NCI-H187 (cell line): ENCODE data around the gene EARS2.
"Not testable (repeated sequence)": the region's sequence is repeated elsewhere in the genome, so short reads cannot be mapped to it uniquely, and the experiment has no call there.

Source experiments
- DNase-seq, 2 experiments: peaks; one replicate each; lab custom pipeline; 2025; lab: John Stamatoyannopoulos, UW

Gene EARS2

DNA sequence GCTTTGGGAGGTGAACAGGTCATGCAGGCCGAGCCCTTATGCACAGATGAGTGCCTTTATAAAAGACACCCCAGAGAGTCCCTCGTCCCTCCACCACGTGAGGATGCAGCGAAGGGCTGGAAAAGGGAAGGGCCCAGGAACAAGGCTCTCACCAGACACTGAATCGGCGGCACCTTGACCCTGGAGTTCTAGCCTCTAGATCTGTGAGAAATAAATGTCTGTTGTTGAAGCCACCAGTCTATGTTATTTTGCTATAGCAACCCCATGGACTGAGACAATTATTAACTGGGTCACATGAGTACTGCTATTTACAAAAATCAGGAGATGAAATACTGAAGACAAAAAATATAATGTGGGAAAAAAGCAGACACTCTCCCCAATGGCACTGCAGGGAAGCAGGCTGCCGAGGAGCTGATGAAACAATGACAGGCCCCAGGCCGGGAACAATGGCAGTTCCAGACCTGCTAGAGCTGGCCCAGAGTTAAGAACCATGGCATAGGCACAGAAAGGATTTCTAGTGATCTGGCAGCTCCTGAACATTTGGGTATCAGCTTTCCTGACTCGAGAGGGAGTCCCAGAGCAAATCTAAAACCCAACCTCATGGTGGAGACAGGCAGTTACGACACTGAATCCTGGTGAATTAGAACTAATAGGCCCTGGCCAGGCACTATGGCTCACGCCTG is 29.0 kb downstream of the EARS2 start:
- no peak for DNase-seq

DNA sequence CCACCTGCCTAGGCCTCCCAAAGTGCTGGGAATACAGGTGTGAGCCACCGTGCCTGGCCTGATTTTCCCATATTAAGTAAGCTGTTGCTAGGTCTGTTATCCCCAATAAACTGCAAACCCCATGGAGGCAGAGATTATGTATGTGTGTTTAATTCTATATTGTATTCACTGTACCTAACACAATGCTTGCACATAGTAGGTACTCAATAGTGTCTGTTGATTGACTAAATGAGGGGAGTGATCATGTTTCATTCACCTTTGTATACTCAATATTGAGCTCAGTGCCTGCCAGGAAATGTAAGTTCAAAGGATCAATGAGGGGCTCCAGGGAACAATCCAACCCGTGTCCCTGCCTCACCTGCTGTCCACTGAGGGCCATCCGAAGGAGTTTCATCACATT is 32.3 kb downstream of the EARS2 start:
- no peak for DNase-seq

DNA sequence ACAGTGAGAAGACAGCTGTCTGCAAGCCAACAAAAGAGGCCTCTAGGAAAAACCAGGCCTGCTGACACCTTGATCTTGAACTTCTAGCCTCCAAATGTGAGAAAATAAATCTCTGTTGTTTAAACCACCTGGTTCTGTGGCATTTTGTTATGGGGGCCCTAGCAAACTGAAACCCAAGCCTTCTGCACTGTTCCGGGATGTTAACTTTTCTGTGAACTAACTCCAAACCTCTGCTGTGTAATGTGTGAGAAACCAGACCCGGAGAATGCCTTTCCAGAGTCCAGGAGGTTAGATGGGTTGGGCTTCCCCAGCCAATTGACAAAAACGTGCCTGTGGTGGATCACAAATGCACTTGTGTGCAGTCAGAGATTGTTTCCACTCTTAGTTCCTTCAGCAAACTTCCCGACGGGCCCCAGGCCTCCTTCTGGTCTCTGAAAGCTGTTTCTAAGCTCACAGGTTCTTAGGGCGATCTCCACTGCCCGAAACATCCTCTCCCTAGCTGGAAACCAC is 33.2 kb downstream of the EARS2 start:
- DNase-seq = no peak

DNA sequence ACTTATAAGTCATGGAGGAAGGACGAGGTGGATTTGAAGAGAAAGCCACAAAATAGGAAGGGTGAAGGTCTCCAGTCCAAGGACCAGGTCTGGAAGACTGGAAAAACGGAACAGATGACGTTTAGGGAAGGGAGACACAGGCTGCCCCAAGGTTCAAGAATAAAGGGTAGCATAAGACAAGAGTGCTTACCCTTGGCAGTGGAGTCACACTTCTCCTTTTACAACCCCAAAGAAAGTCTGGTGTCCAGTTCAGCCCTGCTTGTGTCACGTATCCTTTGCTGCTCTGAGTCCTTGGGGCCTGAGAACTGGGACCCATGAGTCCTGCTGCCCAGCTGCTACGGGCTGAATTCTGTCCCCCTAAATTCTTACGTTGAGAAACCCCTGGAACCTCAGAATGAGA is 33.8 kb downstream of the EARS2 start:
- DNase-seq = no peak

DNA sequence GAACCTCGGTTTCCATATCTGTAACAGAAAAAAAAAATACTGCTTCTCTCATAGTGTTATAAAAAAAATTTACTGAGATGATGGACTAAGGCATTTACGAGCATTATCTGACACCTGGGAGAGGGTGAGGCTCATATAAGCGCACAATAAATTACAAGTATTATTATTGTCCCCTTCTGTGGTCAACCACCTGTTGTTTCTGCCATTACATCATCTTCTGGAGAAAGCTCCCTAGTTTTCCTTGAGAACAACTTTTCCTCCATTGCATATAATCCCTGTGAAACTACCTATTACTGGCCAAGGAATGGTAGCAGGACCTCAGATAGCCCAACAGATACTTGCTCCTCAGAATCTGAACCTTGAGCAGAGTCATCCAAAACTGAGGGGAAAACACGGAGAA is 35.2 kb downstream of the EARS2 start:
- no peak for DNase-seq

DNA sequence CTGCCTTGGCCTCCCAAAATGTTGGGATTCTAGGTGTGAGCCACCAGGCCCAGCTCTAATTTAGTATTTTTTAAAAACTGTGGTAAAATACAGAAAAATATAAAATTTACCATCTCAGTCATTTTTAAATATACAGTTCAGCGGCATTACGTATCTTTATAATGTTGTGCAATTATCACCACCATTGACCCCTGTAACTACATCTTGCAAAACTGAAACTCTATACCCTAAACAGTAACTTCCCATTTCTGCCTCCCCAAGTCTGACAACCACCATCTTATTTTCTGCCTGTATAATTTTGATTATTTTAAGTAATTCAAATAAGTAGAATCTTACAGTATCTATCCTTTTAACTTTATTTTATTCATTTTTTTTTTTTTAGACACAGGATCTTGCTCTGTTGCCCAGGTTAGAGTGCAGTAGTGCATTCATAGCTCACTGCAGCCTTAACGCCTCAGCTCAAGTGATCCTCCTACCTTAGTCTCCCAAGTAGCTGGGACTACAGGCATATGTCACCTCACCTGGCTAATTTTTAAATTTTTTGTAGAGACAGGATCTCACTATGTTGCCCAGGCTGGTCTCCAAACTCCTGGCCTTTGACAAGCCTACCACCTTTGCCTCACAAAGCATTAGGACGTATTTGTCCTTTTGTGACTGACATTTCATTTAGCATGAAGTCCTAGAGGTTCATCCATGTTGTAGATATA is 36.0 kb downstream of the EARS2 start:
- DNase-seq = no peak

DNA sequence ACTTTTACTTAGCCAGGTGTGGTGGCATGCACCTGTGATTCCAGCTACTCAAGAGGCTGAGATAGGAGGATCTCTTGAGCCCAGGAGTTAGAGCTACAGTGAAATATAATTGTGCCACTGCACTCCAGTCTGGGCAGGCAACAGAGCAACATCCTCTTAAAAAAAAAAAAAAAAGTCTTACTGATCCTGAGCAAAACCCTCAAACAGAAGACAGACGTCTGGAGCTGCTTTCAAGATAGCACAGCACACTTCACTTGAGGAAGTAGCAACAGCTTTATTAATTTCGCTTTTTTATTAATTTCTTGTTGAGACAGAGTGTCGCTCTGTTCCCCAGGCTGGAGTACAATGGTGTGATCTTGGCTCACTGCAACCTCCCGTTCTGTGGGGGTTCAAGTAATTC is 36.6 kb downstream of the EARS2 start:
- no peak for DNase-seq

DNA sequence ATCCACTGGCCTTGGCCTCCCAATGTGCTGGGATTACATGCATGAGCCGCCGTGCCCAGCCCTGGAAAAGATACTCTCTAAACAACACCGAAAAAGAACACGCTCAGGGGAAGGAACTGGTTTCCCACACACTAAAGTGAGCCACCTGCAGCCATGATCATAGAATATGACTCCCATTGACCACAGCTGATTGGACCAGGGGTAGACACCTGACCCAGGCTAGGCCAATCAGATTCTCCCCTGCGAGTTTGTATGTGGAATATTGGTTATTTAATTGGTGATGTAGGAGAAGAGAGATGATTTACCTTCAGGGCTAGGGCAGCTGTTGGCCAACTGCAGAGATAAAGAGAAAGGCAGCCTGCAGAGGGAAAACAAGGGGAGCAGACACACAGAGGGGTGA is 37.9 kb downstream of the EARS2 start:
- no peak for DNase-seq

DNA sequence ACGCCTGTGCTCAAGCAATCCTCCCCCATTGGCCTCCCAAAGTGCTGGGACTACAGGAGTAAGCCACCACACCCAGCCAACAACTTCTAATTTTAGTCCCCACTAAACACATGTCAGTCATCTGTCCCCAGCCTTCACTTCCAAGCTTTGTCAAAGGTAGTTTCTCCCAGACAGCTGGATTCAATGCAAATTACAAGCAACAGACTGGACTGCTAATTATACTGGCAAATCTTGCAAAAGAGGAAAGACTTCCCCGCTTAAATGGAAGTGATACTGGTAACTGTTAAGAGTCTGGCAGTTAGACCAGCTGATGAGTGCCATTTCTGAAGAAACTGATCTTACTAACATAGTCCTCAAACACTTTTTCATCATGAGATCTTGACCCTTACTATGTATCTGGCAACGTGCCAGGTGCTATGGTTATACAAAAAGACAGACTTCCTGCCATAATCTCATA is 38.7 kb downstream of the EARS2 start:
- DNase-seq = no peak

DNA sequence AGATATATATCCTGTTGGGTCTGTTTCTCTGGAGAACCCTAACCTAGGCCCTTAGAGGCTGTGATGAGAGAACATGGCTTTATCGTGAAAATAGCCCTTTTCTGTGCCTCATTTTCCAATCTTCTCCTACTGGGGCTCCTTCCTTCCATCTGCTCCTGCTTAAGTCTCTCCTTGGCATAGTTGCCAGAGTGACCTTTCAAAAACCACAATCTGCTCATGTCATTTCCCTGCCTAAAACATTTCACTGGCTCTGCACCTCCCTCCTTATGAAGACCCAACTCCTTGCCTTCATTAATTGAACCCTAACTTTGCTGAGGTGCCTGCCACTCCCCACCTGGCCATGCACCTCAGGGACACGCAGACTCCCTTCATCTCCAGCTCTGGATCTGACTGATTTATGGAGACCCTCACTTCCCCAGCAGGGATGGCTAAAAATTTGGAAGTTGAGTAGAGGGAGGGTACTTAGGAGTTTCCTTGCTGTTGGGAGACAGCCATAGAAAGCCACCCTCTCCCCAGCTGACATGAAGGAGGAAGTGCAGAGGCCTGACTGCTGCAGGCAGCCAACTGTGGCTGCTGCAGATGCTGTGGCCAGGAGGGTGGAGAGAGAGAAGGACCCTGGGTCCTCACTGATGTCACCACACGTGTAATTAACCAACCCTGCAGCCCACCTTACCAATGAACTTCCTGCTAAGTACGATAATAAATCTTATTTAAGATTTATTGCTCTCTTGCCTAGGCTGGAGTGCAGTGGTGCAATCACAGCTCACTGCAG is 40.6 kb downstream of the EARS2 start:
- no peak for DNase-seq

DNA sequence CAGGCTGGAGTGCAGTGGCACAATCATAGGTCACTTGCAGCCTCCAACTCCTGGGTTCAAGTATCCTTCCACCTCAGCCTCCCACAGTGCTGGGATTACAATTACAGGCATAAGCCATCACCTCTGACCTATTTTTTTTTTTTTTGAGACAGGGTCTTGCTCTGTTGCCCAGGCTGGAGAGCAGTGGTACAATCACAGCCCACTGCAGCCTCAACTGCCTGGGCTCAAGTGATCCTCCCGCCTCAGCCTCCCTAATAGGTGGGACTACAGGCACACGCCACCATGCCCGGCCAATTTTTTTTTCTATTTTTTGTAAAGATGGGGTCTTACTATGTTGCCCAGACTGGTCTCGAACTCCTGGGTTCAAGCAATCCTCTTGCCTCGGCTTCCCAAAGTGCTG is 41.3 kb downstream of the EARS2 start:
- DNase-seq = no peak

DNA sequence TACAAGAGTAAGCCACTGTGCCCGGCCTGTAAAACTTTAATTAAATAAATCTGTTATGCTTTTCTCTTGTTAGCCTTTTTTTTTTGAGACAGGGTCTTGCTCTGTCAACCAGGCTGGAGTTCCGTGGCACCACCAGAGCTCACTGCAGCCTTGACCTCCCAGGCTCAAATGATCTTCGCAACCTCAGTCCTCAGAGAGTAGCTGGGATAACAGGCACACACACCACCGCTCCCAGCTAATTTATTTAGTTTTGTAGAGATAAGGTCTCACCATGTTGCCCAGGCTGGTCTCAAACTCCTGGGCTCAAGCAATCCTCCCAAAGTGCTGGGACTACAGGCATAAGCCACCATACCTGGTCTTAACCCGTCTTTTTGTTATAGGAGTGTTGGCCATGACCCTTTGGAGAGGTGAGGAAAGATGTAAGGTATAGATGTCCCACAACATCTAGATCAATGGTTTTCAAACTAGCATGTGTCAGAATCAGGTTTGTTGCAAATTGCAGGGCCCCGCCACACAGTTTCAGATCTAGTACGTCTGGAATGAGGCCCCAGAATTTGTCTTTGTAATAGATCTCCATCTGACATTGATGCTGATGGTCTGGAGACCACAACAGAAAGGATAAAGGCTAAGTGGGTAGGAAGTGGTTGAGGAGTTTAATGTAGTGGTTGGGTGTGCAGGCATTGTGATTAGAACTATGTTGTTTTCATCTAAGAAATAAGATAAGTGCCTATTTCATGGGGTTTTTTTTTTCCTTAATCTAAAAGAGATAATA is 42.6 kb downstream of the EARS2 start:
- DNase-seq = no peak

DNA sequence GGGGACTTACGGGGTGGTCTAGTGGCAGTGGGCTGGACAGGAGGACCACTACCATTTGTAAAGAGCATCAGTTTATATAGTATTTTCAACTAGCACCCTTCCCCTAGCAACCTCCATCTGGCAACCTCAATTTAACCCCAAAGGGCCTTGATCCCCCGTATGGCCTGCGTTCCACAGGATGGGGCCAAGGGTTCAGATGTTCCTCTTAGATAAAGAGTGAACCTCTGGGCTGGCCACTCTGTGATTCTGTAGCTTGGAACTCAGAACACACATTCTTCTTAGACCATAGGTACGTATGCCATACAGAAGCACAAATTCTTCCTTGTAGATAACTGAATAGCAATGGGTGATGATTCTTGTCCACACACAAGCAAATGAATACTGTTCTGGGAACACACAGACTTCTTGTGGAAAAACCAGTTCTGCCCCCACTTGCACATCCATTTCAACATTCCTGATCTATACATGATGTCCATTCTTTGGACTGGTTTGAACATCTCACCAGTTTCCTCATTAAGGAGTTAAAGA is 44.9 kb downstream of the EARS2 start:
- DNase-seq = no peak

DNA sequence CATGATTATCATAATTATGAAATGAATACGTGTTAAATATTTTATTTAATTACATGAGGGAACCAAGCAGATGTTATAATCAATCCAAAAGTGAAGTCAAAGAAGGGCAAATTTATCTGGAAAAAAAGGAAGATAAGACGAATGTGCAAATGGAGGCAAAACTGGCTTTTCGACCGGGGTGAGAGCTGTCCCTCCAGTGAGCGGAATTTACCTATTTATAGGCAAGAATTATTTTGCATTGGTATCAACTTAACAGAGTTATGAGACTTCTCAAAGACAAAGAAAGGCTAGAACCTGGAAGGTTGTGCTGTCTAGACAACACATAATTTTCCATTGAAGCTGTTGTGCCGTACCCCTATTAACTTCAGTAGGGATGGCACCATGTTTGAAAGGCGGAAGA is 45.4 kb downstream of the EARS2 start:
- no peak for DNase-seq

DNA sequence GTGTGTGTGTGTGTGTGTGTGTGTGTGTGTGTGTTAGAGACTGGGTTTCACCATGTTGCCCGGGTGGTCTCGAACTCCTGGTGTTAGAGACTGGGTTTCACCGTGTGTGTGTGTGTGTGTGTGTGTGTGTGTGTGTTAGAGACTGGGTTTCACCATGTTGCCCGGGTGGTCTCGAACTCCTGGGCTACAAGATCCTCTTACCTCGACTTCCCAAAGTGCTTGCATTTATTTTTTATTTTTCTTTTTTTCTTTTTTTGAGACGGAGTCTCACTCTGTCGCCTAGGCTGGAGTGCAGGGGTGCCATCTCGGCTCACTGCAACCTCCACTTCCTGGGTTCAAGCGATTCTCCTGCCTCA is 46.3 kb downstream of the EARS2 start:
- DNase-seq = not testable (repeated sequence)

DNA sequence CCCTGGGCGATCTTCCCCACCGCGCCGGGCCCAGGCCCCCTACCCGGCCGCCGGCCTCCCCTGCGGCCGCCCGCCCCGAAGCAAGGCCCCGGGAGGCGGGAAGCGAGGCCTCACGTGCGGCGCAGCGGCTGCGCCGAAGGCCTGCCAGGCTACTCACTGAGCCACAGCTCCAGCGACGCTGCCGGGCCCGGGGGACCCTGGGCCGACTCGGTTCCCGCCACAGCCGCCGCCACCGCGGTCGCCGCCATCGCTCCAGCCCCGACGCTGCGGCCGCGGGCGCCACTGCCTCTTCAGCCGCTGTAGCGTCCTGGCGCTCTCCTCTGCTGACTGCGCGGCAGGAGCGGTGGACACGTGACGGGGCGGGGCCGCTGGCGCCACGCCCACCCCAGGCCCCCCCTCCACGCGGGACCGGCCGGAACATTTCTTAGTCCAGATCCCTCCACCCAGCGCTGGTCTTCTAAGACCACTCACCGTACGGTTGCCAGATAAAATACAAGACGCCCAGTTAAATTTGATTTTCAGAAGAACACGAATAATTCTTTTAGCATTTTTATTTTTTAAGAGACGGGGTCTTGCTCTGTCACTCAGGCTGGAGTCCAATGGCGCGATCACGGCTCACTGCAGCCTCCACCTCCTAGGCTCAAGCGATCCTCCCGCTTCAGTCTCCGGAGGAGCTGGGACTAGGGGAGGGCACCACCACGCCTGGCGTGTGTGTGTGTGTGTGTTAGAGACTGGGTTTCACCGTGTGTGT is 46.8 kb downstream of the EARS2 start, which contains the start of gene GGA2:
Gene GGA2, minus strand, starts transcription at position 331 of the 751 bp plus-strand sequence. Its CDS starts 83 bp downstream, at position 248.
- DNase-seq = peak; percentile 19 to 24

DNA sequence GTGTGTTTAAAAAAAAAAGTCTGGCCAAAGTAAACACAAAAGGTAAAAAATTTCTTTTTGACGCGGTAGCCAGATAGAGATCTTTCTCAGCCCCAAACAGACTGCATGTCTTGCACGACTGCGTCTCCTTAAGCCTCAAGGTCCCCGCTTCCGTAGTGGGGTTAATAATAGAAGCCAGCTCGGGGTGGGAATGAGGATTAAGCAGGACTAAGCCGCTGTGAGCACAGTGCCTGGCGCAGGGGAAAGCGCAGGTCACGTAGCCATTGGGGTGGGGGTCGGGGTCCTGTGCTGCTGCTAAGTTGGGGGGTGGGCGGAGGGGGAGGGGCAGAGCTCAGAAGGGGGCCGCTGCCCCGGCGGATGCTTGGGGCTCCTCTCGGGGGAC is 47.4 kb downstream of the EARS2 start:
- DNase-seq = no peak

DNA sequence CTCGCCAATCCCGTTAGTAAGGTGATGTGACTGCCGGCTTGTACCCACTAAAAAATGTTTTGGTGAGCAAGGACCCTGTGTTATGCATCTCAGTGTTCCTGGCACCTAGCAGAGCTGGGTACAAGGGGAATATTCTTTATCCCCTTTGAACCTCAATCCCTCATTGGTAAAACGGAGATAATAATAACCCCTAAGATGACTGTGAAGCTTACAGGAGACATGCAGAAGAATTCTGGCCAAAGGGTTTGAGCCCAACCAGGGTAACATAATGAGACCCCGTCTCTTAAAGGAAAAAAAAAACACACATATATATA is 47.8 kb downstream of the EARS2 start:
- no peak for DNase-seq

DNA sequence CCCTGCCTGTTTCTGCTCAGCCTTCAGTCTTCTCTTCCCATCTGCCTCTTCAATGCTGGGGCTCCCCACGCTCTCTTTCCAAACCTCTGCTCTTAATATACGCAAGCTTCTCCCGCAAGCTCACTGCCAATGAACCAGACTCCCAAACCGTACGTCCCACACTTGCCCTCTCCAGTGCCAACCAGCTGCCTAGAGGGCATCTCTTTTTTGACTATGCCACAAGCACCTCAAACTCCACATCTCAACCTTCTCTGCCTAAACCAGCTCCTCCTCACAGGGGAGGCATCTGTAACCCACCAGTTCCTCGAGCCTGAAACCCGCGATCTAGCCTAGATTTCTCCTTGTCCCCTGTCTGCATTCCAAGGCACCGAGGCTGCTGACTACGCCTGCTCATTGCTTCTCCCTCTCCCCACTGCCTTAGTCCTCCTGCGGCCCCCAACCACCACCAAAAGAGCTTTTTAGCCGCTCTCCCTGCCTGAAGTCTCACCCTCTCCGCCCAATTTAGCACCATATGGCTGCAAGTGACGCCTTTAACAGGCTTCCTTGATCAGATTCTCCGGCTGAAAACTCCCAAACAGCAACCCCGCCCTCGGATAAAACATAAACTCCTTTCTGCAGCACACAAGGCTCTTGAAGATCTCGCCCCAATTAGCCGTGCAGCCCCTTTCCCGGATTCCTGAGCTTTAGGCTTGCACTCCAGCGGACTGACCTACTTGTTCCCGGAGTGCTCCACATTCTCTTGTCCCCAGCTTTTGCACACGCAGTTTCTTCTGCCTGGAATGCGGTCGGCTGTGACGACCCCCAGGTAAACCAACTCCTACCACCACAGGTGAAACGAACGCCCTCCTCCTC is 48.3 kb downstream of the EARS2 start:
- no peak for DNase-seq

DNA sequence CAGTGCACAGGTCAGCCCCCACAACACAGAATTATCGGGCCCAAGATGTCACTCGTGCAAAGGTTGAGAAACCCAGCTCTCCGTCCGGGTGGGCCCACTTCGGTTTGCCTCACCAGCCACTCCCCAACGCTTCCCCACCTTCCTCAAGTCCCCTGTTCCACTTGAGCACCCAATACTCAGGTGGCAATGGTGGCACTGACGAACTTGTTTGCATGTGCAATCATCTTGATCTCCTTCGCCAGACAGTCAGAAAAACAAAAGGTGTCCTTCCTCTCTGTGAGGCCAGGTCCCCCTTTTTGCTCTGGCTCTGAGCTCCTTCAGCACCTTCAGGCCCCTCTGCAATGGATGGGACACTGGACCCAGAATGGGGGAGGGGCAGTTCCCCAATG is 50.5 kb downstream of the EARS2 start:
- DNase-seq = no peak
